Germinal center (tissue), 1 donor: ENCODE measurements around the gene TMEM60.
"Not testable (repeated sequence)": the region's sequence is repeated elsewhere in the genome, so short reads cannot be mapped to it uniquely, and the experiment has no call there.

Experiments used
- DNase-seq: peaks from one replicate; pipeline ENCODE4 v3.0.0; 2012; ENCODE audit warnings: mixed read lengths, low spot score

The TMEM60 gene

GRCh38 chr7:77798394-77799077 is at the start of gene TMEM60, which contains the start of gene PHTF2:
TSS of gene TMEM60 (minus strand) at chr7:77798434. CDS start at chr7:77794373, 4,061 bp downstream.
TSS of gene PHTF2 (plus strand) at chr7:77798773.
- DNase-seq, result peak; percentile 95

- DNase-seq, result no peak
Measured at GRCh38 chr7:77846317-77847092, 48.3 kb upstream of the TMEM60 start.

- DNase-seq, result no peak
Measured at GRCh38 chr7:77843194-77843593, 45.0 kb upstream of the TMEM60 start.

GRCh38 chr7:77839919-77840318 is 41.7 kb upstream of the TMEM60 start:
- peak; percentile 14 for DNase-seq

GRCh38 chr7:77838929-77839491 is 40.8 kb upstream of the TMEM60 start:
- DNase-seq, result no peak

- DNase-seq, result no peak
Measured at GRCh38 chr7:77837966-77838365, 39.7 kb upstream of the TMEM60 start.

- DNase-seq, result no peak
Measured at GRCh38 chr7:77837275-77837674, 39.0 kb upstream of the TMEM60 start.

- not testable (repeated sequence) for DNase-seq
Measured at GRCh38 chr7:77836425-77836824, 38.2 kb upstream of the TMEM60 start.

- DNase-seq, result no peak
Measured at GRCh38 chr7:77833136-77833535, 34.9 kb upstream of the TMEM60 start.

GRCh38 chr7:77831953-77832352 is 33.7 kb upstream of the TMEM60 start:
- no peak for DNase-seq

- no peak for DNase-seq
Measured at GRCh38 chr7:77831481-77831880, 33.2 kb upstream of the TMEM60 start.

- DNase-seq, result no peak
Measured at GRCh38 chr7:77830649-77831355, 32.6 kb upstream of the TMEM60 start.

GRCh38 chr7:77827999-77828398 is 29.8 kb upstream of the TMEM60 start:
- no peak for DNase-seq

GRCh38 chr7:77826300-77826699 is 28.1 kb upstream of the TMEM60 start:
- DNase-seq, result no peak

- DNase-seq, result no peak
Measured at GRCh38 chr7:77825131-77825530, 26.9 kb upstream of the TMEM60 start.

GRCh38 chr7:77824636-77825035 is 26.4 kb upstream of the TMEM60 start:
- no peak for DNase-seq

GRCh38 chr7:77823787-77824186 is 25.6 kb upstream of the TMEM60 start:
- DNase-seq, result no peak

GRCh38 chr7:77822269-77822668 is 24.0 kb upstream of the TMEM60 start:
- no peak for DNase-seq

GRCh38 chr7:77820967-77821366 is 22.7 kb upstream of the TMEM60 start:
- no peak for DNase-seq

GRCh38 chr7:77819021-77819420 is 20.8 kb upstream of the TMEM60 start:
- DNase-seq, result no peak

GRCh38 chr7:77813180-77813579 is 14.9 kb upstream of the TMEM60 start:
- no peak for DNase-seq

GRCh38 chr7:77812290-77812685 is 14.1 kb upstream of the TMEM60 start:
- no peak for DNase-seq
